ENCODE results near the gene FN1.

FN1 gene

GRCh38 chr2:215405722-215406581 lies 29.9 kb downstream of the FN1 start:
- DNase-seq, result no peak

- no peak for DNase-seq
These were observed 31.4 kb downstream of the FN1 start for GRCh38 chr2:215404348-215405012.

GRCh38 chr2:215403441-215404347 lies 32.2 kb downstream of the FN1 start:
- no peak for DNase-seq

GRCh38 chr2:215401896-215402379 lies 33.9 kb downstream of the FN1 start:
- no peak for DNase-seq

- DNase-seq, result no peak
These were observed 36.7 kb downstream of the FN1 start for GRCh38 chr2:215399067-215399716.

- DNase-seq, result no peak
These were observed 38.1 kb downstream of the FN1 start for GRCh38 chr2:215397632-215398341.

GRCh38 chr2:215396595-215397313 lies 39.1 kb downstream of the FN1 start:
- peak; percentile 38 to 74 (median 60) for DNase-seq

- no peak for DNase-seq
These were observed 40.0 kb downstream of the FN1 start for GRCh38 chr2:215395687-215396460.

- peak in 1 of 4 experiments; percentile 12 for DNase-seq
These were observed 41.6 kb downstream of the FN1 start for GRCh38 chr2:215394102-215394805.

GRCh38 chr2:215392687-215393270 lies 43.1 kb downstream of the FN1 start:
- no peak for DNase-seq

GRCh38 chr2:215392164-215392563 lies 43.7 kb downstream of the FN1 start:
- DNase-seq, result no peak

- no peak for DNase-seq
These were observed 44.3 kb downstream of the FN1 start for GRCh38 chr2:215391531-215391930.

GRCh38 chr2:215390550-215390913 lies 45.3 kb downstream of the FN1 start:
- no peak for DNase-seq

- no peak for DNase-seq
These were observed 47.7 kb downstream of the FN1 start for GRCh38 chr2:215388002-215388728.

GRCh38 chr2:215386566-215386965 lies 49.3 kb downstream of the FN1 start:
- DNase-seq, result no peak

- no peak for DNase-seq
These were observed 51.2 kb downstream of the FN1 start for GRCh38 chr2:215384710-215385109.

- no peak for DNase-seq
These were observed 52.1 kb downstream of the FN1 start for GRCh38 chr2:215383652-215384279.

- DNase-seq, result no peak
These were observed 53.4 kb downstream of the FN1 start for GRCh38 chr2:215382480-215382879.
